ENCODE results near the gene FLNA.
"Not testable (repeated sequence)": the region's sequence is repeated elsewhere in the genome, so short reads cannot be mapped to it uniquely, and the experiment has no call there.

Gene FLNA

DNA sequence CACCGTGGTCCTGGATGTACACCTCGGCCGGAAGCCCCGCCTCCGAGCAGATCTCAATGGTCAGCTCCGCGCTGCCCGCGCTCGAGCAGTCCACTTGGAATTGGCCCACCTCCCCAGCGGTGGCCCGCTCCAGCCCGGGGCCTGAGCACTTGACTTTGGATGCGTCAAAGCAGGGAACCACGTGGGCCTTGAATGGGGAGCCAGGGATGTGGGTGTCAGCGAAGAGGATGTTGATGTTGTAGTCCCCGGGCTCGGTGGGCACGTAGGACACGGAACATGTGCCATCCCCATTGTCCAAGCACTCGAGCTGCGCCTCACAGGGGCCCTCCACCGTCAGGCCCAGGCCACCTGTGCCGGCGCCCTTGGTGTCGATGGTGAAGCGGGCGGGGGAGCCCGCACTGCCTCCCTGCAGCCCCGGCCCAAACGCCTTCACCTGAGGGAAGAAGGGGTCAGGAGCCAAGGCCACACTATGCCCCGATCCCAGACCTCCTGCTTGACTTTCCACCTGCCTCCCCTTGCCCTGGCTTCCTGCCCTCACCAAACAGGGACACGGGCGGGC is 14.2 kb downstream of the FLNA start:
- DNase-seq (ENCODE audit: low read depth): no peak

DNA sequence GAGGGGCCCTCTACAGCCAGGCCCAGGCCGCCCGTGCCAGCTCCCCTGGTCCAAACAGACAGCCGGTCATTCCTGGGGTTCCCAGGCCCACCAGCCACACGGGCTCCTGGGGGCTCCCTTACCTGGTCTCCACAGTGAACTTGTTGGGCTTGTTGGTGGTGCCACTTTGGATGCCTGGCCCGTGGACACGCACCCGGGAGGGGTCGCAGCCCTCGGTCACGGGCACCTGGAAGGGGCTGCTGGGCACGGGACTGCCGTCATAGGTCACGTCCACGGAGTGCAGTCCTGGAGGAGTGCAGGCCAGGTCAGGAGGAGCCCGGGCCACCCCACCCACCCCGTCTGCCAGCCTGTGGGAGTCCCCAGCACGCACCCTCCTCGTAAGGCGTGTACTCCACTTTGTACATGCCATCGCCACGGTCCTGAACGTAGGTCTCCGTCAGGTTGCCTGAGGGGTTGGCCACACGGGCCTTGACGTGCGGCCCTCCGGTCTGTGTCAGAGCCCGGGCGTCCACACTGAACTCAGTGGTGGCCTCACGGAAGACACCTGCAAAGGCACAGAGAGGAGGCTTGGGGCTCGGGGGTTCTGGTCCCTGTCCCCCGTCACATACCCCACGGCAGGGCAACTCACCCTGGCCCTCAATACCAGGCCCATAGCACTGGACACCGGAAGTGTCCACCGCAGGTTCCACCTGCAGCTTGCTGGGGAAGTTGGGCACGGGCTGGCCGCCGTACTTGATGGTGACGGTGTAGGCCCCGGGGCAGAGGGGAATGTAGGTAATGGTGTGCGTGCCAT is 14.9 kb downstream of the FLNA start:
- DNase-seq (ENCODE audit: low read depth): no peak

DNA sequence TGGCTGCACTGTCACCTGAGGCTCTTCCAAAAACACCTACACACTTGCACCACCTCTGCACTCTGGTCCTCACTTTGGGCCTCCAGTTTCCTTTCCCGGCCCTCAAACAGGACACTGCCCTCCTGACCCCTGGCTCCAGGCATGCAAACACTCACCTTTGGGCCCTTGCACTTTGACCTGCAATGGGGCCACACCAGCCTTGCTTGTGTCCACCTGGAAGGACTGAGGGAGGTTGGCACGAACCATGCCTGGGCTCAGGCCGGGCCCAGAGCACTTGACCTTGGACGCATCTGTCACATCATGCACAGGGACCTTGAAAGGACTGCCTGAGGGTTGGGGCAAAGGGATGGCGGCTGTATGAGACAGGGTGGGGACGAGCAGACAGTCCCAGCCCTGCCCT is 15.6 kb downstream of the FLNA start:
- DNase-seq (ENCODE audit: low read depth): no peak

DNA sequence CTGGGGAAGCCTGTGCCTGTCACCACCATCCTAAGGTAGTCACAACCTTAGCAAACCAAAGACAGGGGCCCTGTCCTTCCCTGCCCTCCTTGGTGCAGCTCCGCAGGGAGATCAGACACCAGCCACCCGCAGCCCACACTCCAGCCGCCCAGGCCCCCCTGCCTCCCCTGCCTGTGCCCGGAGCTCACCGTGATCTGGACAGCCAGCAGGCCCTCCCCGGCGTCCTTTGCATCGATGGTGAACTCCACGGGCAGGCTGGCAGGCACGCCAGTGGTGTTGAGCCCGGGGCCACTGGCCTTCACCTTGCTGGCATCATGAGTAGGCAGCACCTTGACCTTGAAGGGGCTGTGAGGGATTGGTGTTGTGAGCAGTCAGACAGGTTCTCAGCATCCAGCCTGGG is 16.4 kb downstream of the FLNA start:
- DNase-seq (ENCODE audit: low read depth): no peak

DNA sequence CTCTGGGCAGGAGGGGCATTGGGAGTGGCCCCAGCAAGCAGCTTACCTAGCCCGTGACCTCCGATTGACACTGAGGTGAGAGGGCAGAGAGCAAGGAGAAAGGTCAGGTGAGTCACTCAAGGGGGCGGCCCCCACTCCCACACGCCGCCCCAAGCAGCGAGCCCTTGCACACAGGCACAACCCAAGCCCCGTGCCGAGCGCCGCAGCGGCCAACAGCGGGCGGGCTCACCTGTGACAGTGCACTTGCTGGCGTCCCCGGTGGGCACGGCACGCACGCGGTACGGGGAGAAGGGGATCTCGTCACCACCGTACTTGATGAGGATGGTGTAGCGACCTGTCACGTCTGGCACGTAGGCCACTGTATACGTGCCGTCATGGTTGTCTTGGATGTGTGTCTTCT is 17.2 kb downstream of the FLNA start:
- no peak for DNase-seq (ENCODE audit: low read depth)

DNA sequence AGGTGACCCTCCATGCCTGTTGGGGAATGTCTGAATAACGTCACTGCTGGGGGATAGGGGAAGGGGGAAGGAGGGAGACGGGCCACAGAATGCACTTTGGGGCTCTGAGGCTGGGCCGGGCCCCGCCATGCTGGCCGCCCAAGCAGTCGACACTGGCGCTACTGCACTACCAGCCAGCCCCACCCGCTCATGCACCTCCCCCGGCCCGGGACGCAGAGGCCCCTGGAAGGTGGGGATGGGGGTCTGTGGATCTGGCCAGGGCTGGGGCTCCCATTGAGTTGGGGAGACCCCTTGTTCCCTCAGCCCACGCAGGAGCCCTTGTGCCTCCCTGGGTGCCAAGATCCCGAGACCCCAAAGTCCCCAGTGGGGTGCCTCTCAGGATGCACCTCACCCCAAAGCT is 17.8 kb downstream of the FLNA start:
- no peak for DNase-seq (ENCODE audit: low read depth)

DNA sequence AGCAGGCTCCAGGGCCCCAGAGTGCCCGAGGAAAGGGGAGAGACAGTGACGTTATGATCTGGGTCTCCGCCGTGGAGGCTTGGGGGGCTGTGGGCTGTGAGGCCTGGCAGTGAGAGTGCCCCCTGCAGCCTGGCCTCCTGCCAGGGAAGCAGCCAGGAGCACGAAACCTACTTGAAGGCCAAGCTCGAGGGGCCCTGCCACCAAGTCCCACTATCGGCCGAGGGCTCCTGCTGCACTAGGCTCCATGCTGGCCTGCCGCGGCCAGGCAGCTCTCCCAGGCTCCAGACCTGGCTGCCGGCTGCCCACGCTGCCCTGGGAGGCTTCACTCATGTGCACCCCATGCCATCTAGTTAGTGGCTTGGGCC is 18.7 kb downstream of the FLNA start:
- DNase-seq (ENCODE audit: low read depth): no peak

DNA sequence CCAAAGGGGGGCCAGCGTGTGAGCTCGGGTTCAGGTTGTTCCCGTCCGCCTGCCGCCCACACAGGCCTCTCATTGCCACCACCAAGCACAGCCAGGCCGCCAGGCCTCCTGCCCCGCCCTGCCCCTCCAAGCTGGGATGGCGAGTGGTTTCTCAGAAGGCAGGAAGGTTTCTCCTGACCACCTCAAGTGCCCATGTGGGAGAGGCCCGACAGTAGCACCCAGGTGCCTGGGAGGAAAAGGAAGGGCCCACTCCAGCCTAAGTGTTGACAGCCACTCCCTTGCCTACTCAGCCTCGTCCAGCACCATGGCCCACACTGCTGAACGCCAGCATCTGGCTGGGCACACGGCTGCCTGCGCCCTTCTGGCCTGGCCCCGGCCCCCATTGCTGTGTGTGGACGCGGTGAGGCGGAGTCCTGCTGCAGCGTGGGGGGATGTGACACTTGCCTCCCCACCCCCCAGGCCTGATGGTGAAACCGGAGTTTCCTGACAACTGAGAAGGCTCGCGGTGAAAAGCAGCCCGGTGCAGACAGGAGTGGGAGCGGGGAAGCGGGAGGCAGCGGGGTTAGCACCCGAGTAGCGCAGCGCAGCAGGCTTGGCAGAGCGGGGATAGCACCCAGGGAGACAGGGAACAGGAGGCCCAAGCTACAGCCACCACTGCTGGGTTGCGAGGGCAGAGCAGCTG is 19.2 kb downstream of the FLNA start:
- no peak for DNase-seq (ENCODE audit: low read depth)

DNA sequence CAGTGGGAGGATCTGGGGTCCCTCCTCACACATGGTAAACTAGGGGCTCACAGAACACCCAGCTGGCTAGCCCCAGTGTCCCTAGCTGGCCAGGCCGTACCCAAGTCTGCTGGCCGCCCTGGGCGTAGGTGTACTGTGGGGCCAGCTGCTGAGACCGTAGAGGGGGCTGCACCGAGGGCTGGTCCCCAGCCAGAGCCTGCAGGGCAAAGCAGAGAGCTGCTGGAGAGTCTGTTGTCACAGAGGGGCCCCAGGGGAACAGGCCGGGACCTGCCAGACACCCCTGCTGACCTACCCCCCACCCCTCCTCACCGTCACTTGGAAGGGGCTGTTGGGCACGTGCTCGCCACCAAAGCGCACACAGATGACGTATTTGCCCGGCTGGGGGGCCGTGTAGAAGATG is 19.9 kb downstream of the FLNA start:
- no peak for DNase-seq (ENCODE audit: low read depth)

DNA sequence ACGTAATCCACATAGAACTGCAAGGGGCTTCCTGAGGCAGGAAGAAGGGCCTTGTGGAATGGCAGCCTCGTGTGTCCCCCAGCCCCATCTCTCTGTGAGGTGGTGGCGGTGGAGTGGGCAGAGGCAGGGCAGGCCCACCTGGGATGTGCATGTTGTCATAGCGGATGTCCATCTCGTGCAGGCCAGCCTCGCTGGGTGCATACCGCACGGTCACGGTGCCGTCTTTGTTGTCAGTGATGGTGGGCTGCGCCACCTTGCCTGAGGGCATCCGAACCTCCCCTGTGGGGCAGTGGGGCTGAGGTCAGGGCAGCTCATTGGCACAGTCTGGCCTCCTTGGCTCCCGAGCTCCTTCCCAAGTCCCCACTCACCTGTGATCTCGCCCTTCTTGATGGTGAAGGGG is 20.4 kb downstream of the FLNA start:
- no peak for DNase-seq (ENCODE audit: low read depth)

DNA sequence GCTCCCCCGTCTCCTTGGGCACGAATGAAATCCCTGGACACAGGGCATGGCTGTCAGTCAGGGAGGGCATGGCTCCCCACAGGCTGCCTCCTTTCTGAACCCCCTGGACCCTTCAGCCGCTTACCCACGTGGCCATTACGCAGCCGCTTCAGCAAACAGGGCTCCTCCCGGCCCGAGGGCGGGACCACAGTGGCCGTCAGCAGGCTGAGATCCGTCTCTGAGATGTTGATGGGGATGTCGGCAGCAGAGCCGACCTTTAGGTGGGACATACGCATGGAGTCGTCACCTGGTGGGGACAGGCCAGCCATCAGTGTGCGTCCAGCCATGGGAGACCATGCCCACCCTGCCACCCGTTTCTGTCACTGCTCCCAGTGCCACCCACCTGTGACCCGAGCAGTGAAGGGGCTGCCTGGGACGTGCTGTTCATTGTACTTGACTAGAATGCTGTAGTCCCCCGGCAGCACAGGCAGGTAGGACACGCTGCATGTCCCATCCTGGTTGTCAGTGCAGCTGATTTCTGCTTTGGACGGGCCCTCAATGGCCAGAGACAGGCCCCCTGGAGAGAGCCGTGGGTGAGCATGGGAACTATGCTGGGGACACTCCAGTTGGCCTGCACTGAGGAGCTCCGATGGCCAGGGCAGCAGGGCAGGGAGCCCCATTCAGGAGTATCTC is 21.1 kb downstream of the FLNA start:
- no peak for DNase-seq (ENCODE audit: low read depth)

DNA sequence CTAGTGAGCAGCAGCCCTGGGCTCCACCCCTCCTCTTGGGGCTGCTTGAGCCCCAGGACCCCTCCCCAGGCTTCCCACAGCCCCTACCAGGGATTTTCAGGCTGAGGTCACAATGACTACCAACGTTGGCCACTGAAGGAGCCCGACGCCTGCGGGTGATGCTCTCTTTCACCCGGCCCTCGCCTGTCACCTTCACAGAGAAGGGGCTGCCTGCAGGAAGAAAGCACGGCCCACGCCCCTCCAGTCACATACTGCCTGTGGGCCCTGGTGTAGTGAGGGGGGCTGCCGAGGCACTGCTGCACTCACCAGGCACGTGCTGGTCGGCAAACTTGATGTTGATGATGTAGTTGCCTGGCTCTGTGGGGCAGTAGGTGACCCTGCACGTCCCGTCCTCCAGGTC is 22.0 kb downstream of the FLNA start:
- DNase-seq (ENCODE audit: low read depth): no peak

DNA sequence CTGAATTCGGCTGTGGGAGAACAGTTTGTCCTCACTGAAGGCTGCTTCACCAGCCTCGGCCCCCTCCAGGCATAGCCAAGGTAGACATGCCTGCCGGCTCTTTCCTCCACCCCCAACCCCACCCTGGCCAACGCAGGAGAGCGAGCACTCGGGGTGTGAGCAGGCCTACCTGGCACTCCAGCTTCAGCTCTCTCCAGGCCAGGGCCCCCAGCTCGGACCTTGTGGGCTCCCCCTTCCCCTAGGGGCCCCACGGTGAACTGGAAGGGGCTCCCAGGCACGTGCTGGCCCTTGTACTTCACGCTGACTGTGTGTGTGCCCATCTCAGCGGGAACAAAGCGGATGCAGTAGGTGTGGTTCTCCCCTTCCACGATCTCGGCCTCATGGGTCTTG is 22.4 kb downstream of the FLNA start:
- no peak for DNase-seq (ENCODE audit: low read depth)

DNA sequence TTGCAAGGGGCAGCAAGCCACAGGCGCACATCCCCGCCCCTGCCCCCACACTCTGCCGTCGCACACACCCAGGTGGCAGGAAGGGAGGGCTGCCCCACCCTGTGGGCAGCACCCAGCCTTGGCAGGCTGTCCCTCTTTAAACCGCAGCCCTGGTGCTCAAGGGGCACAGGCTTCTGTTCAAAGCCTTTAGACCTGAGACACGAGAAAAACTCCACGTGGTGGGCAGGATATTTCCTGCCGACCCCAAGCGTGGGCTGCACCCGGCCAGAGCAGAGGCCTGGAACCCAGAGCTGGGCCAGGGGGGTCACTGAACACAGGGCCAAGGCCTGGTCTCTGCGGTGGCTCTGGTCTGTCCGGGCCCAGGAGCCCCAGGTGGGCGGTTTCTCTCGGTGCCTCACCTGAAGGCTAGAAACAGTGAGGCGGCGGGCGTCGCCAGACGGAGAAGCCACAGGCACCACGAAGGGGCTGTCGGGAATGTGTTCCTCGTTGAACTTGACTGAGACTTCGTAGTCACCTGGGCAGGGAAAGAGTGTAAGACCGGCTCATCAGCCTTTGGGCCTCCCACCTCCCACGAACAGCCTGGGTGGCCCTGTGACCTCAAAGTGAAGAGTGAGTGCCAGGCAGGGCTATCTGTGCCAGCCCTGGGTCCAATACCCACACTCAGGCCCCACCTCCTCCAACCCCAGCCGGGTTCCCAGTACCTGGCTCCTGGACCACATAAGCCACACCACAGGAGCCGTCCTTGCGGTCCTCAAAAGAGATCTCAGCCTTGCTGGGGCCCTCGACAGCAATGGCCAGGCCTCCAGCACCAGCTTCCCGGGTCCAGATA is 23.0 kb downstream of the FLNA start:
- DNase-seq (ENCODE audit: low read depth): no peak

DNA sequence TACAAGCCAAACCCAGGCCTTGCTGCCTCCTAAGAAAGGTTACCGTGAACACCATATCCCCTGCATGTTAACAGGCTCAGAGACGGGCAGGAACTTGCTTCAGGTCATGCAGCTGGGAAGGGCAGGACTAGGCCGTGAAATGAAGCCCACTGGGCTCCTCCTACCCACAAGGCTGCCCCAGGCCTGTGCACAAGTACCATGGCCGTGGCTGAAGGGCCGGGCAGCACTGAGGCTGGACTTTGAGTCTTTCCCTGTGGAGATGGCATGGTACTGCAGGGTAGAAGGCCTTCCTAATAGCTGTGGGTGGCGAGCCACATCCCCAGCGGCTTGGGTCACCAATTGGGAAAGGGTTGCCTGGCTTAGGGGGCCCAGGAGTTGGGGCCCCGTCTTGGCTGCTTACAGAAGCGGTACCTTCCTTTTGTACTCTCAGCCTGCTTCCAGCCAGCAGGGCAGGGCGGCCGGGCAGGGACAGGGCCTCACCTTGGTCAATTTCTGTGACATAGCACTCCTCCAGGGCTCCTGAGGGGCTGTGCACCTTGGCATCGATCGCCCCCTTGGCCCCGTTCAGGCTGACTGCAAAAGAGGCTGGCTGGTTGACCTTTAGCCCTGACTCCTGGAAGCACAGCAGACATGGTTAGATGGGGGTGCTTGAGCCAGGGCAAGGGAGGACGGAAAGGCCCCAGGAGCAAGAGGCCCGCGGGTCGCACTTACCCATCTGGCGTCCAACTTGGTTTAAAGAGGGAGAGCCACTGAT is 23.8 kb downstream of the FLNA start:
- no peak for DNase-seq (ENCODE audit: low read depth)

DNA sequence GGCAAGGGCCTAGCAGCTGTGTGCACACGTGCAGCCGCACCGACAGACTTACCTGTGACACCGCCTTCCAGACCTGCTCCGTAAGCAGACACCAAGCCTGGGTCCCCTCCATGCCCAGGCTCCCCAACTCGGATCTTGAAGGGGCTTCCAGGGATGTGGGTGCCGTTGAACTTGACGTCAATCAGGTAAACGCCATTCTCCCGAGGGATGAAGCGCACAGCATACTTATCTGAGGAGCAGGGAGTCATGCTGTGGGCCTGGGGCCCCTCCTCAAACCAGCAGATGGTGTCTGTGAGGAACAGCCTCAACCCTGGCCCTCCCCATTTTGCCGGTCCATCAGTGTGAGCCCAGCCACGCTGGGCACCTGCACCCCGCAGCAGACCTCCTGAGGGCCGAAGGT is 24.5 kb downstream of the FLNA start:
- no peak for DNase-seq (ENCODE audit: low read depth)

DNA sequence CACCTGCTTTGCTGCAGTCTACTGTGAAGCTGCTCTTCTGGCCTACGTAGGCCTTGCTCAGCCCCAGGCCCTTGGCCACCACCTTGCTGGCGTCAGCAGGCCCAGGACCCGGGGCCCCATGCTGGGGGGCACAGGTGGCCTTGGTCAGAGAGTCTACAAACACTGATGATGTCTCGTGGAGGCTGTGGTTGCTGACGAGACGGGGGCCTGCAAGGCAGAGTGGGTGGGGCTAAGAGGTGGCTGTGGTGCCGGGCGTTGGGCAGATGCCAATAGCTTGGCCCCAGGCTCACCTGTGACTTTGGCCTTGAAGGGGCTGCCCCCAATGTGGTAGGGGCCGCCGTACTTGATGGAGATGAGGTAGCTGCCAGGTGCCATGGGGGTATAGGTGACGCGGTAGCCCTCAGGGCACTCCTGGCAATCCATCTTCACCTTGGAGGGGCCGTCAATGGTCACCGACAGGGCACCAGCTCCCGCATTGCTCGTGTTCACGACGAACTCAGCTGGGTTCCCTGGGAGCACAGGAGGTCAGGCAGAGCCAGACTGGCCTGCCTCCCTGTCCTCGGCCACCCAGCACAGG is 25.0 kb downstream of the FLNA start:
- DNase-seq (ENCODE audit: low read depth): no peak

DNA sequence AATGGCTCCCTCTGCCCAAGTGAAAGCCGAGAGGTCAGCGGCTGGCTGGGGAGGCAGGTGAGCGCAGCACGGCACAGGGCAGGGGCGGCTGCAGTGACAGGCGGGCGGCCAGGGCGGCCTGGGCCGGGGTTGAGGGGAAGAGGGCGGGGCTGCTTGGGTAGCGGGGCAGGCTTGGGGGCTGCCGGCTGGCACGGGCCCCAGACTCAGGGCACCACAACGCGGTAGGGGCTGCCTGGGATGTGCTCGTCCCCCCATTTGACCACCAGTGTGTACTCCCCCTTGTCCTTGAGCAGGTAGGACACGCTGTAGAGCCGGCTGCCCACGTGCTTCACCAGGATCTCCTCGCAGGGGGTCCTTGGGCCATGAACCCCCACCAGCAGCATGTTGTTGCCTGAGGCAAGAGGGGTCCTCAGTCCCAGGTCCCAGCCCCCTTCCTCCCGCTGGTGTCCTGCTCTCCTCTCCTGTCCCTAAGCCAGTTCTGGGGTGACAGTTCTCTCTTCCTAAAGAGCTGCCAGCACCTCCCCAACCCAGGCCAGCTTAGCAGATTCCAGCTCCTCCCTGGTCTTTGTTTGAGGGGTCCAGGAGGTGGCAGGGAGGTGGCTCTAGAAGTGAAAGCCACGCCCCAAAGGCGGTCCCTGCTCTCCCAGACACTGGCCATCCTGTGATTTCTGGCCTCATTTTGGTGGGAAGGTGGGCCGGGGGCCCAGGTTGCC is 25.6 kb downstream of the FLNA start:
- DNase-seq (ENCODE audit: low read depth): no peak

DNA sequence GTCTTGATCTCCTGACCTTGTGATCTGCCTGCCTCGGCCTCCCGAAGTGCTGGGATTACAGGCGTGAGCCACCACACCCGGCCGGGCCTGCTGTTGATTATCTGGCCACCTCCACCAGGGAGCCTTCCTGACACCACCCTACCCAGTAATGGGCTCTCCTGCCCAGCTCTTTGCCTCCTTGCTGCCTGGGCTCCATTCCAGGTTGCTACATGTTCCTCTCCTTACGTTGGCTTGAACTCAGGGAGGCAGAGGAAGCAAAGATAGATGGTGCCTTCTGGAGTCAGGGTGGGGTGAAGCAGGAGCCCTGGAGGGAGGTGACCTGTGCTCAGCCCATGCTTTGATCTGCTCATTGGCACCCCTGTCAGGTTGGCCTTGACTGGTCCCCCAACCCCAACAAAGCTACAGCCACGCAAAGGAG is 26.3 kb downstream of the FLNA start:
- peak; percentile 31 for DNase-seq (ENCODE audit: low read depth)

DNA sequence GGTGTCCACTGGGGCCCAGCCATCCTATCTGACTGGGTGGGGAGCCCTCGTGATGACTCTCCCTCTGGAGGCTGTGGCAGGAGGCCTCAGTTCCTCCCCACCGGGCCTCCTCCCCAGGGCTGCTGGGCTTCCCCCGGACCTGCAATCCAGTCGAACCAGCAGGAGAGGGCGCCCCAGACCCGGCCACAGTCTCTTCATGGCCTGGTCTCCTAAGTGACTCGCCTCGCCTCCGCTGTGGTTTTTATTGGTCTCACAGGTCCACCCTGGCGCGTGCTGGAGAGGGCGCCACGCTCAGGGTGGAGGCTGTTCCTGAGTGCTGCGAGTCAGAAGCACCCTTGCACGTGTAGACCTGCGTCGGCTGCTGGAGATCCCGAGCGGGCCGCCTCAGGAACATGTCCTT is 30.8 kb downstream of the FLNA start:
- DNase-seq (ENCODE audit: low read depth): not testable (repeated sequence)

All from amniotic epithelial cell (primary cell).